SK-N-SH treated with all-trans-retinoic acid at 6 μM for 48 hours (cell line): ENCODE measurements around the gene ANKRD13A.
A peak's percentile ranks its signal among the peaks of the same experiment; 100 is the strongest.

ENCODE experiments used
- ATAC-seq: fragments of 200-7000 bp; cut with Tn5 transposase; 3 replicates; pipeline ENCODE4 v1.9.1; 2020; ENCODE audit warnings: mild to moderate bottlenecking, moderate library complexity
- ARNTL ChIP-seq: fragments of 450-650 bp; formaldehyde crosslinking; IDR thresholded peaks from 2 replicates; pipeline ENCODE4 v1.5.0; 2020; ENCODE audit warnings: low read depth, mild to moderate bottlenecking, moderate library complexity, borderline replicate concordance
- BACH2 ChIP-seq: fragments of 250-450 bp; sonication (Bioruptor Pico); IDR thresholded peaks from 2 replicates; pipeline ENCODE4 v1.9.0; 2021; ENCODE audit warnings: mild to moderate bottlenecking, borderline replicate concordance
- CSDC2 ChIP-seq: fragments of 250-450 bp; sonication (Bioruptor Pico); IDR thresholded peaks from 2 replicates; pipeline ENCODE4 v1.5.0; 2020; ENCODE audit warnings: mild to moderate bottlenecking, moderate library complexity
- ESRRG ChIP-seq: fragments of 250-450 bp; sonication (Bioruptor Pico); IDR thresholded peaks from 2 replicates; pipeline ENCODE4 v1.6.1; 2021; ENCODE audit warnings: mild to moderate bottlenecking
- ISL1 ChIP-seq: fragments of 250-450 bp; sonication (Bioruptor Pico); IDR thresholded peaks from 2 replicates; pipeline ENCODE4 v2.1.2; 2022; ENCODE audit warnings: mild to moderate bottlenecking, moderate library complexity
- OSR1 ChIP-seq: fragments of 250-450 bp; sonication (Bioruptor Pico); IDR thresholded peaks from 2 replicates; pipeline ENCODE4 v1.8.0; 2022; ENCODE audit warnings: moderate library complexity, mild to moderate bottlenecking, inconsistent platforms
- PPARA ChIP-seq: fragments of 250-450 bp; sonication (Bioruptor Pico); IDR thresholded peaks from 2 replicates; pipeline ENCODE4 v1.5.0; 2020; ENCODE audit warnings: mild to moderate bottlenecking, borderline replicate concordance
- RARB ChIP-seq: fragments of 250-450 bp; sonication (Bioruptor Pico); IDR thresholded peaks from 2 replicates; pipeline ENCODE4 v1.8.0; 2021; ENCODE audit warnings: mild to moderate bottlenecking, moderate library complexity
- SNAI2 ChIP-seq: fragments of 250-450 bp; sonication (Bioruptor Pico); IDR thresholded peaks from 2 replicates; pipeline ENCODE4 v1.5.0; 2020; ENCODE audit warnings: mild to moderate bottlenecking, moderate library complexity
- TCF4 ChIP-seq: fragments of 250-450 bp; sonication (Bioruptor Pico); IDR thresholded peaks from 2 replicates; pipeline ENCODE4 v1.8.0; 2021; ENCODE audit warnings: mild to moderate bottlenecking, moderate library complexity, borderline replicate concordance
- ZC3H10 ChIP-seq: fragments of 250-450 bp; sonication (Bioruptor Pico); IDR thresholded peaks from 2 replicates; pipeline ENCODE4 v1.5.1; 2021; ENCODE audit warnings: mild to moderate bottlenecking, moderate library complexity
- ZFP3 ChIP-seq: fragments of 250-450 bp; sonication (Bioruptor Pico); IDR thresholded peaks from 2 replicates; pipeline ENCODE4 v1.5.0; 2020; ENCODE audit warnings: mild to moderate bottlenecking, moderate library complexity
- ZFP30 ChIP-seq: fragments of 450-650 bp; formaldehyde crosslinking; IDR thresholded peaks from 2 replicates; pipeline ENCODE4 v1.5.0; 2022; ENCODE audit warnings: mild to moderate bottlenecking, moderate library complexity
- ZNF565 ChIP-seq: fragments of 450-650 bp; formaldehyde crosslinking; conservative IDR thresholded peaks from 2 replicates; pipeline ENCODE4 v1.5.0; 2020; ENCODE audit warnings: low read depth, mild to moderate bottlenecking, moderate library complexity
- ZNF70 ChIP-seq: fragments of 450-650 bp; formaldehyde crosslinking; IDR thresholded peaks from 2 replicates; pipeline ENCODE4 v1.5.0; 2020; ENCODE audit warnings: mild to moderate bottlenecking, moderate library complexity
- ZNF8 ChIP-seq: fragments of 450-650 bp; formaldehyde crosslinking; IDR thresholded peaks from 2 replicates; pipeline ENCODE4 v1.5.0; 2020; ENCODE audit warnings: mild to moderate bottlenecking, moderate library complexity
- TF ChIP-seq, protein P1 (sequence below): fragments of 250-450 bp; sonication (Bioruptor Pico); IDR thresholded peaks from 2 replicates; pipeline ENCODE4 v1.5.1; 2020; ENCODE audit warnings: low read depth, mild to moderate bottlenecking, moderate library complexity
- TF ChIP-seq, protein P2 (sequence below): fragments of 250-450 bp; sonication (Bioruptor Pico); IDR thresholded peaks from 2 replicates; pipeline ENCODE4 v1.5.1; 2021; ENCODE audit warnings: mild to moderate bottlenecking, moderate library complexity
- TF ChIP-seq, protein P3 (sequence below): fragments of 250-450 bp; sonication (Bioruptor Pico); IDR thresholded peaks from 2 replicates; pipeline ENCODE4 v1.8.0; 2021; ENCODE audit warnings: low read depth, mild to moderate bottlenecking, moderate library complexity, borderline replicate concordance
- TF ChIP-seq, protein P4 (sequence below): fragments of 250-450 bp; sonication (Bioruptor Pico); IDR thresholded peaks from 2 replicates; pipeline ENCODE4 v1.5.0; 2020; ENCODE audit warnings: mild to moderate bottlenecking, moderate library complexity

The ANKRD13A gene

DNA sequence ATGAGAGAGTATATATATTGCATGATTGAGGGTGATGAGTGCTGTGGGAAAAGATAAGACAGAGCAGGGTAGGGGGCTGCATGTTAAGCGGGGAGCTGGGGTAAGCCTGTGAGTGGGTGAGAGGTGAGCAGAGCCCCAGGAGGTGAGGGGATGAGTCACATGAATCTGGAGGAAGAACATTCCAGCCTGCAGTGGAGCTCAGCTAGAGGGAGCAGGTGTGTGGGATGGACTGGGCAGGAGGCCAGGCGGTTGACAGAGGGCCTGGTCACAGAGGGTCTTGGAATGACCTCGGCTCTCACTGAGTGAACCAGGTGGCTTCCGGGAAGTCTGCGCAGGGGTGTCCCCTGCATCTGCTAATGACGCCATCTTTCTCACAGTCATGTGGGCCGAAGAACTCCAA, 47.5 kb upstream of the ANKRD13A start:
- peak; percentile 58 for ATAC-seq
- TF ChIP-seq ARNTL (CRISPR knock-in tag) (no peak), CSDC2 (CRISPR knock-in tag) (peak; percentile 21; the same call in 1 of the 2 replicates)

DNA sequence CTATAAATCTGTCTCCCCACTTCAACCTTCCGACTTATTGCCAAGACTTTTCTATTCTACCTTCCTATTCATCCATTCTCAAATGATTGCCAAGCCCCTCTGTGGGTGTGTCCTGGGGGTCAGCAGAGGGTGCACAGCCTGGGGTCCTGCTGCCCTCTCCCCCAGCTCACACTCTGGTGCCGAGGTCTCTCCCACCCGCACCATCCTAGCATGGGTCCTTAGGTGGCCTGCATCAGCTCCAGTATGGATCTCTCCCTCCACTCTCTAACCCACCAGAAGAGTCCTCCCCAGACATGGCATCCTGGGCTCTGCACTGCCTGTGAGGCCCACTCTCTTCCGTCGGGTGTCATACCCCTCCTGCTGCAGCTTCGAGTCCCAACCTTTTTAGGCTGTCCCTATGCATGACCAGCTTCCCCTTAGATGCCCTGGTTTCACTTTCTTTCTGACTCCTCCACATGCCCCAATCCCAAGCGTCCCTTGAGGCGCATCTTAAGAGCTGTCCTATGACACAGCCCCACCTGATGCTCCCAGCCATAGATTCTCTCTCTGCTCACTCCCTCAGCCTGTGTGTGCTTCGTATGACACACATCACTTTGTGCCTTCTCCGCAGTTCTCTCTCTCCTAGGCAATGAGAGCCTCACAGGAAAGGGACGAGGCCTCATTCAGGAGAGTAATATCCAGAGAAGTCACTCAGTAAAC, 46.9 kb upstream of the ANKRD13A start:
- no peak for ATAC-seq
- TF ChIP-seq CSDC2 (CRISPR knock-in tag) (0 out of 2 replicates have a peak, but pooled peaks have one; percentile 4), ESRRG (CRISPR knock-in tag) (no peak), RARB (no peak), ZFP3 (no peak), SNAI2 (CRISPR knock-in tag) (no peak), ZNF565 (CRISPR knock-in tag) (no peak)
- TF ChIP-seq, protein P1, sequence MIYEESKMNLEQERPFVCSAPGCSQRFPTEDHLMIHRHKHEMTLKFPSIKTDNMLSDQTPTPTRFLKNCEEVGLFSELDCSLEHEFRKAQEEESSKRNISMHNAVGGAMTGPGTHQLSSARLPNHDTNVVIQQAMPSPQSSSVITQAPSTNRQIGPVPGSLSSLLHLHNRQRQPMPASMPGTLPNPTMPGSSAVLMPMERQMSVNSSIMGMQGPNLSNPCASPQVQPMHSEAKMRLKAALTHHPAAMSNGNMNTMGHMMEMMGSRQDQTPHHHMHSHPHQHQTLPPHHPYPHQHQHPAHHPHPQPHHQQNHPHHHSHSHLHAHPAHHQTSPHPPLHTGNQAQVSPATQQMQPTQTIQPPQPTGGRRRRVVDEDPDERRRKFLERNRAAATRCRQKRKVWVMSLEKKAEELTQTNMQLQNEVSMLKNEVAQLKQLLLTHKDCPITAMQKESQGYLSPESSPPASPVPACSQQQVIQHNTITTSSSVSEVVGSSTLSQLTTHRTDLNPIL (CRISPR knock-in tag): no peak

DNA sequence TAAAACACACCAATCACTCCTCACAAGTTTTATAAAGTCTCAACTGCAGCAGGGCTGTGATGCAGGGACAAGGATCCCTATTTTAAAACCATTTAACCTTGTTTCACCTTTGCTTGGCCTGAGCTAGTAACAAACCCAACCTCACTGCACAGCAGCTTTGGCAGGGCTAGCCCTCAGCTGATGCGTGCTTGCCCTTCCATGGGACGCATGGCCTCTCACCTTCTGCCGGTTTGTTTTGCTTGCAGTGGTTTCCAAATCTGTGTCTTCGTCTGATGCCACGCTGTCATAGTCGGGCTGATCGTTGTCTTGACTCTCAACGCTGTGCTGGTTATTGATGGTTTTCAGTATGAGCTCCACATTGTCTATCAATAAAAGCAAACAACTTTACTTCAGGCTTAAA, 46.4 kb upstream of the ANKRD13A start:
- no peak for ATAC-seq
- TF ChIP-seq ZNF70 (CRISPR knock-in tag): no peak
- no peak for TF ChIP-seq SNAI2 (CRISPR knock-in tag)
- TF ChIP-seq, protein P2, sequence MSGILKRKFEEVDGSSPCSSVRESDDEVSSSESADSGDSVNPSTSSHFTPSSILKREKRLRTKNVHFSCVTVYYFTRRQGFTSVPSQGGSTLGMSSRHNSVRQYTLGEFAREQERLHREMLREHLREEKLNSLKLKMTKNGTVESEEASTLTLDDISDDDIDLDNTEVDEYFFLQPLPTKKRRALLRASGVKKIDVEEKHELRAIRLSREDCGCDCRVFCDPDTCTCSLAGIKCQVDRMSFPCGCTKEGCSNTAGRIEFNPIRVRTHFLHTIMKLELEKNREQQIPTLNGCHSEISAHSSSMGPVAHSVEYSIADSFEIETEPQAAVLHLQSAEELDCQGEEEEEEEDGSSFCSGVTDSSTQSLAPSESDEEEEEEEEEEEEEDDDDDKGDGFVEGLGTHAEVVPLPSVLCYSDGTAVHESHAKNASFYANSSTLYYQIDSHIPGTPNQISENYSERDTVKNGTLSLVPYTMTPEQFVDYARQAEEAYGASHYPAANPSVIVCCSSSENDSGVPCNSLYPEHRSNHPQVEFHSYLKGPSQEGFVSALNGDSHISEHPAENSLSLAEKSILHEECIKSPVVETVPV (CRISPR knock-in tag): no peak
- TF ChIP-seq ZC3H10: no peak
- TF ChIP-seq, protein P3, sequence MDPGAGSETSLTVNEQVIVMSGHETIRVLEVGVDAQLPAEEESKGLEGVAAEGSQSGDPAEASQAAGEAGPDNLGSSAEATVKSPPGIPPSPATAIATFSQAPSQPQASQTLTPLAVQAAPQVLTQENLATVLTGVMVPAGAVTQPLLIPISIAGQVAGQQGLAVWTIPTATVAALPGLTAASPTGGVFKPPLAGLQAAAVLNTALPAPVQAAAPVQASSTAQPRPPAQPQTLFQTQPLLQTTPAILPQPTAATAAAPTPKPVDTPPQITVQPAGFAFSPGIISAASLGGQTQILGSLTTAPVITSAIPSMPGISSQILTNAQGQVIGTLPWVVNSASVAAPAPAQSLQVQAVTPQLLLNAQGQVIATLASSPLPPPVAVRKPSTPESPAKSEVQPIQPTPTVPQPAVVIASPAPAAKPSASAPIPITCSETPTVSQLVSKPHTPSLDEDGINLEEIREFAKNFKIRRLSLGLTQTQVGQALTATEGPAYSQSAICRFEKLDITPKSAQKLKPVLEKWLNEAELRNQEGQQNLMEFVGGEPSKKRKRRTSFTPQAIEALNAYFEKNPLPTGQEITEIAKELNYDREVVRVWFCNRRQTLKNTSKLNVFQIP (CRISPR knock-in tag): no peak
- TF ChIP-seq ZFP30 (CRISPR knock-in tag): no peak

DNA sequence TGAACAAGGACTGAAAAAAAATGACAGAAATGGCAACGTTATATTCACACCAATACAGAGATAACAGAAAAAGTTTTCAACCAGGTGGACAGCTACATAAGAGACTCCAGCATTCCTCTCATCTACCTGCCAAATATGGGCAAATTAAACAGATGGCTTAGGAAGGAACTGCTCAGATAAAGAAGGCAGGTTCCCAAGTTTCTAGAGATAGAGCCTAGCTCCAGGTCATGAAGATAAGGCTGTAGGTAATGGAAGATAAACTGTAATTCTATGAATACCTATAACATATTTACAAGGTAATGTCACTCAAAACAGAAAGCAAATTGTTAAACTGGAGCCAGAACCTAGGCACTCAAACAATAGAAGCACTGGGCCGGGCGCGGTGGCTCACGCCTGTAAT, 45.6 kb upstream of the ANKRD13A start:
- TF ChIP-seq RARB (no peak), ARNTL (CRISPR knock-in tag) (no peak), TCF4 (CRISPR knock-in tag) (no peak), SNAI2 (CRISPR knock-in tag) (no peak), ISL1 (no peak), PPARA (CRISPR knock-in tag) (no peak), ZNF70 (CRISPR knock-in tag) (no peak), ZNF8 (CRISPR knock-in tag) (no peak), BACH2 (CRISPR knock-in tag) (no peak), ESRRG (CRISPR knock-in tag) (no peak), OSR1 (CRISPR knock-in tag) (no peak)
- TF ChIP-seq, protein P3 (CRISPR knock-in tag): no peak
- TF ChIP-seq, protein P1 (CRISPR knock-in tag): no peak
- TF ChIP-seq, protein P4, sequence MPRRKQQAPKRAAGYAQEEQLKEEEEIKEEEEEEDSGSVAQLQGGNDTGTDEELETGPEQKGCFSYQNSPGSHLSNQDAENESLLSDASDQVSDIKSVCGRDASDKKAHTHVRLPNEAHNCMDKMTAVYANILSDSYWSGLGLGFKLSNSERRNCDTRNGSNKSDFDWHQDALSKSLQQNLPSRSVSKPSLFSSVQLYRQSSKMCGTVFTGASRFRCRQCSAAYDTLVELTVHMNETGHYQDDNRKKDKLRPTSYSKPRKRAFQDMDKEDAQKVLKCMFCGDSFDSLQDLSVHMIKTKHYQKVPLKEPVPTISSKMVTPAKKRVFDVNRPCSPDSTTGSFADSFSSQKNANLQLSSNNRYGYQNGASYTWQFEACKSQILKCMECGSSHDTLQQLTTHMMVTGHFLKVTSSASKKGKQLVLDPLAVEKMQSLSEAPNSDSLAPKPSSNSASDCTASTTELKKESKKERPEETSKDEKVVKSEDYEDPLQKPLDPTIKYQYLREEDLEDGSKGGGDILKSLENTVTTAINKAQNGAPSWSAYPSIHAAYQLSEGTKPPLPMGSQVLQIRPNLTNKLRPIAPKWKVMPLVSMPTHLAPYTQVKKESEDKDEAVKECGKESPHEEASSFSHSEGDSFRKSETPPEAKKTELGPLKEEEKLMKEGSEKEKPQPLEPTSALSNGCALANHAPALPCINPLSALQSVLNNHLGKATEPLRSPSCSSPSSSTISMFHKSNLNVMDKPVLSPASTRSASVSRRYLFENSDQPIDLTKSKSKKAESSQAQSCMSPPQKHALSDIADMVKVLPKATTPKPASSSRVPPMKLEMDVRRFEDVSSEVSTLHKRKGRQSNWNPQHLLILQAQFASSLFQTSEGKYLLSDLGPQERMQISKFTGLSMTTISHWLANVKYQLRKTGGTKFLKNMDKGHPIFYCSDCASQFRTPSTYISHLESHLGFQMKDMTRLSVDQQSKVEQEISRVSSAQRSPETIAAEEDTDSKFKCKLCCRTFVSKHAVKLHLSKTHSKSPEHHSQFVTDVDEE (CRISPR knock-in tag): no peak
- ATAC-seq: no peak
